A549 treated with RU486 at 1 μM for 4 hours (cell line): ENCODE results near the gene BICC1. TPM values are rescaled to one million over a fixed set of nuclear protein-coding genes. Genes with fewer than 3 reads are reported as not detected.

Experiments
- total RNA-seq: library from RNA; stranded (reverse); fragments of 200-300 nt; extraction: Qiagen RNA extraction; gene quantifications from 5 replicates; pipeline ENCODE4 v1.2.3, GENCODE V29; 2022; ENCODE audit warnings: low read depth

BICC1 gene, protein sequence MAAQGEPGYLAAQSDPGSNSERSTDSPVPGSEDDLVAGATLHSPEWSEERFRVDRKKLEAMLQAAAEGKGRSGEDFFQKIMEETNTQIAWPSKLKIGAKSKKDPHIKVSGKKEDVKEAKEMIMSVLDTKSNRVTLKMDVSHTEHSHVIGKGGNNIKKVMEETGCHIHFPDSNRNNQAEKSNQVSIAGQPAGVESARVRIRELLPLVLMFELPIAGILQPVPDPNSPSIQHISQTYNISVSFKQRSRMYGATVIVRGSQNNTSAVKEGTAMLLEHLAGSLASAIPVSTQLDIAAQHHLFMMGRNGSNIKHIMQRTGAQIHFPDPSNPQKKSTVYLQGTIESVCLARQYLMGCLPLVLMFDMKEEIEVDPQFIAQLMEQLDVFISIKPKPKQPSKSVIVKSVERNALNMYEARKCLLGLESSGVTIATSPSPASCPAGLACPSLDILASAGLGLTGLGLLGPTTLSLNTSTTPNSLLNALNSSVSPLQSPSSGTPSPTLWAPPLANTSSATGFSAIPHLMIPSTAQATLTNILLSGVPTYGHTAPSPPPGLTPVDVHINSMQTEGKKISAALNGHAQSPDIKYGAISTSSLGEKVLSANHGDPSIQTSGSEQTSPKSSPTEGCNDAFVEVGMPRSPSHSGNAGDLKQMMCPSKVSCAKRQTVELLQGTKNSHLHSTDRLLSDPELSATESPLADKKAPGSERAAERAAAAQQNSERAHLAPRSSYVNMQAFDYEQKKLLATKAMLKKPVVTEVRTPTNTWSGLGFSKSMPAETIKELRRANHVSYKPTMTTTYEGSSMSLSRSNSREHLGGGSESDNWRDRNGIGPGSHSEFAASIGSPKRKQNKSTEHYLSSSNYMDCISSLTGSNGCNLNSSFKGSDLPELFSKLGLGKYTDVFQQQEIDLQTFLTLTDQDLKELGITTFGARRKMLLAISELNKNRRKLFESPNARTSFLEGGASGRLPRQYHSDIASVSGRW
- total RNA-seq = 18.2 to 27.4 TPM (median 24.7 TPM) in 5 replicates

DNA sequence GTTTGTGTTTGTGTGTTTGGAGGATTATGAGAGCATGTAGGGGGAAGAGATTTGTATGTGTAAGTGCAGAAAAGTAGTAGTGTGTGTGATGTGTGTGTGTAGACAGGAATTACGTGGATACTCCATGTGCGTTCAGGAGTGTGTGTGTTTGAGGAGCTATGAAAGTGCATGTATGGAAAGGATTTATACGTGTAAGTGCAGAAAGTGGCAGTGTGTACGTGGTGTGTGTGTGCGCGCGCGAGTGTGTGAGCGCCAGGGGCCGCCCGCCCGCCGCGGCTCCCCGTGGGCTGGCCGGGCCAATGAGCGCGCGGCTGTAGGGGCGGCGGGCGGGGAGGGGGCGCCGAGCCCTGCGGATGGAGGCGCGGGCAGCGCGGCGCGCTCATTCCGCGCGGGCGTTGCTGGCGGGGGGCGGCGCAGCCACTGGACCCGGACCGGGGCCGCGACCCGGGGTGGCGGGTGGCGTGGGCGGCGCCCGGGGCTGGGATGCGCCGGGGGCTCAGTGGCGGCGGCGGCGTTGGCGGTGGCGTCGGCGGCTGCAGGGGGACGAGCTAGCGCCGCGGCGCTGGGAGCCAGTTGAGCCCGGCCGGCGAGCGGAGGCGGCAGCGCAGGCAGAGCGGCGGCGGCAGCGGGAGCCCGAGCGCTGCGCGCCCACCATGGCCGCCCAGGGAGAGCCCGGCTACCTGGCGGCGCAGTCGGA is at the start of gene BICC1:
Gene BICC1, plus strand, starts transcription at position 382 of the 697 bp plus-strand sequence. Its CDS starts 272 bp downstream, at position 654.

Other genes with a start within 250 kb of the BICC1 start
- 0.84 to 3.6 TPM (median 2.8 TPM) in 5 replicates for gene IPMK, start 245.0 kb upstream of the BICC1 start, total RNA-seq
- 38.1 to 56.7 TPM (median 53.0 TPM) in 5 replicates for gene CISD1, start 243.7 kb upstream of the BICC1 start, total RNA-seq
- gene UBE2D1, start 177.9 kb upstream of the BICC1 start, total RNA-seq = 6.8 to 25.6 TPM (median 22.5 TPM) in 5 replicates
- 49.0 to 91.5 TPM (median 76.5 TPM) in 5 replicates for gene TFAM, start 127.5 kb upstream of the BICC1 start, total RNA-seq